ENCODE data around the gene NCF2. TPM values are rescaled to one million over a fixed set of nuclear protein-coding genes. Genes with fewer than 3 reads are reported as not detected.
A peak's percentile ranks its signal among the peaks of the same experiment; 100 is the strongest.

The NCF2 gene
- total and polyA plus RNA-seq, 2 donors (not counting 3 experiments of a cell fraction or from before 2014, with no cell fraction given) = 0.03 TPM; not detected in 1

DNA sequence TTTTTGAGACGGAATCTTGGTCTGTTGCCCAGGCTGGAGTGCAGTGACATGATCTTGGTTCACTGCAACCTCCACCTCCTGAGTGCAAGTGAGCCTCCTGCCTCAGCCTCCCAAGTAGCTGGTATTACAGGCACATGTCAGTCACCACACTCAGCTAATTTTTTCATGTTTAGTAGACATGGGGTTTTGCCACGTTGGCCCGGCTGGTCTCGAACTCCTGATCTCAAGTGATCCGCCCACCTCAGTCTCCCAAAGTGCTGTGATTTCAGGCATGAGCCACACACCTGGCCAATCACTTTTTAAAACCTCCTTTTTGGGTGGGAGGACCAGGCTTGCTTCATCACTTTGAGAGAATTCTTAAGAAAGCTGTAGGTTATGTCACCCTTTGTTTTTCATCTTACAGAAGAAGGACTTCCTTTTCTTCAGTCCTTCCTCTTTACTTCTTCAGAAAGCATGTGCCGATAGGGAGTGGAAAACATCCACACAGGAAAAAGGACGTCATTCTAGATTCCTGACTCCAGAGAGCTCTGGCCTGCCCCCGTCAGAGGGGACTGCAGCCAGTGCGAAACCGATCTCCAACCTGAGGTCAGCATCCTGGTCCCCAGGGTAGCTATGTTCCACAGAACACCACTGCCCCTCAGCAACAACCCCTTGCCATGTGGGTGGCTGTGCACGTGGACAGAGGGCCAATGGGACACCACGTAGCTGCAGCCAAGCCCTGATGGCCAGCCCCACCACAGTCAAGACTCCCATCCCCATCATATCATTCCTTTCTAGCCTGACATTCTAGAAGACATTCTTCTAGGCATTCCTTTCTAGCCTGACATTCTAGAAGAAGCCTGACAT, 21.9 kb downstream of the NCF2 start:
- no peaks in the 10 kb centered on the region for H3K9me3 ChIP-seq (replicated peaks; ENCODE audit: control insufficient read depth, insufficient read depth, low read length)
- peaks cover 4% of the 10 kb centered on the region for H3K4me1 ChIP-seq (ENCODE audit: control insufficient read depth, extremely low read depth, insufficient read depth, low read length)
- no peak overlapping the region for H3K4me3 ChIP-seq (replicated peaks in 1 of 3; ENCODE audit: insufficient read depth in 1 of 3, low read depth in 1 of 3, low read length in 3 of 3)
- H3K27ac ChIP-seq (ENCODE audit: insufficient read depth, low read depth, low read length) = no peak overlapping the region
- TF ChIP-seq MYC (IDR thresholded peaks at IDR 0.05; ENCODE audit: low read depth, low read length) = no peak
- TF ChIP-seq MAX (IDR thresholded peaks at IDR 0.05; ENCODE audit: insufficient read depth, insufficient read length) = no peak
- no peak for TF ChIP-seq FOS (IDR thresholded peaks at IDR 0.05; ENCODE audit: borderline replicate concordance, insufficient read depth, low read length)
- no peaks in the 10 kb centered on the region for H3K79me2 ChIP-seq (ENCODE audit: control insufficient read depth, insufficient read depth, low read length)
- intact Hi-C loops (cut with micrococcal nuclease) (no loop called here), dilution Hi-C loops (cut with MboI; ENCODE audit: extremely low pct_ligation_motif_present, low sequenced_read_pairs) (no loop called here)
- no peaks in the 10 kb centered on the region for H3K36me3 ChIP-seq (ENCODE audit: control insufficient read depth in 2 of 2, extremely low read depth in 1 of 2, insufficient read depth in 2 of 2, low read length in 2 of 2)
- no peaks in the 10 kb centered on the region for H4K20me1 ChIP-seq (replicated peaks; ENCODE audit: control insufficient read depth, extremely low read depth, insufficient read depth, low read length)
- DNase-seq (ENCODE audit: low read depth, low spot score) = peak; percentile 63
- H2AFZ ChIP-seq (ENCODE audit: low read depth, low read length) = peak overlapping the region; percentile 27
- peak; percentile 74 for FAIRE-seq
- no peaks in the 10 kb centered on the region for H3K9me1 ChIP-seq (replicated peaks; ENCODE audit: control insufficient read depth, extremely low read depth, insufficient read depth, low read length)
- H3K4me2 ChIP-seq (ENCODE audit: insufficient read depth, low read length) = no peak overlapping the region
- H3K27me3 ChIP-seq (ENCODE audit: control insufficient read depth in 2 of 2, insufficient read depth in 2 of 2, low read length in 2 of 2) = no peaks in the 10 kb centered on the region
- CTCF ChIA-PET = interaction anchor here (1.5 to 1.8 kb wide), 2 partner anchors 10 to 12 kb away, joined by 5 to 6 read pairs; no protein-coding TSS in a partner anchor
- BruUV-seq (replicated peaks) = no TSS peak
- no peak overlapping the region for H3K9ac ChIP-seq (replicated peaks; ENCODE audit: extremely low read depth, insufficient read depth, low read length)
- POLR2A ChIA-PET = no interaction called here

- CTCF ChIA-PET = interaction anchor here (1.5 to 1.8 kb wide), 2 partner anchors 11 to 13 kb away, joined by 5 to 6 read pairs; no protein-coding TSS in a partner anchor
- TF ChIP-seq FOS (IDR thresholded peaks at IDR 0.05; ENCODE audit: borderline replicate concordance, insufficient read depth, low read length) (no peak), MAX (IDR thresholded peaks at IDR 0.05; ENCODE audit: insufficient read depth, insufficient read length) (no peak), EZH2 (IDR thresholded peaks at IDR 0.05; ENCODE audit: borderline replicate concordance, low read depth, low read length, severe bottlenecking) (no peak), POLR2A (IDR thresholded peaks at IDR 0.05; ENCODE audit: low read depth, low read length) (no peak), GATA2 (IDR thresholded peaks at IDR 0.05; ENCODE audit: insufficient read depth, insufficient read length, low read depth, low read length) (no peak), JUN (IDR thresholded peaks at IDR 0.05; ENCODE audit: borderline replicate concordance, insufficient read depth, insufficient read length, low read depth) (no peak), POLR2AphosphoS5 (IDR thresholded peaks at IDR 0.05; ENCODE audit: insufficient read depth, low read depth, low read length) (no peak), MYC (IDR thresholded peaks at IDR 0.05; ENCODE audit: low read depth, low read length) (no peak)
- TF ChIP-seq, protein P1, sequence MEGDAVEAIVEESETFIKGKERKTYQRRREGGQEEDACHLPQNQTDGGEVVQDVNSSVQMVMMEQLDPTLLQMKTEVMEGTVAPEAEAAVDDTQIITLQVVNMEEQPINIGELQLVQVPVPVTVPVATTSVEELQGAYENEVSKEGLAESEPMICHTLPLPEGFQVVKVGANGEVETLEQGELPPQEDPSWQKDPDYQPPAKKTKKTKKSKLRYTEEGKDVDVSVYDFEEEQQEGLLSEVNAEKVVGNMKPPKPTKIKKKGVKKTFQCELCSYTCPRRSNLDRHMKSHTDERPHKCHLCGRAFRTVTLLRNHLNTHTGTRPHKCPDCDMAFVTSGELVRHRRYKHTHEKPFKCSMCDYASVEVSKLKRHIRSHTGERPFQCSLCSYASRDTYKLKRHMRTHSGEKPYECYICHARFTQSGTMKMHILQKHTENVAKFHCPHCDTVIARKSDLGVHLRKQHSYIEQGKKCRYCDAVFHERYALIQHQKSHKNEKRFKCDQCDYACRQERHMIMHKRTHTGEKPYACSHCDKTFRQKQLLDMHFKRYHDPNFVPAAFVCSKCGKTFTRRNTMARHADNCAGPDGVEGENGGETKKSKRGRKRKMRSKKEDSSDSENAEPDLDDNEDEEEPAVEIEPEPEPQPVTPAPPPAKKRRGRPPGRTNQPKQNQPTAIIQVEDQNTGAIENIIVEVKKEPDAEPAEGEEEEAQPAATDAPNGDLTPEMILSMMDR (IDR thresholded peaks at IDR 0.05; ENCODE audit: extremely low read depth in 1 of 2, insufficient read depth in 1 of 2, low read depth in 1 of 2, low read length in 2 of 2) = no peak
- intact Hi-C loops (cut with micrococcal nuclease) = no loop called here
Measured at GRCh38 chr1:183567584-183567983, 22.7 kb downstream of the NCF2 start.

More at GRCh38 chr1:183567584-183567983, 22.7 kb downstream of the NCF2 start:
- H3K4me2 ChIP-seq (ENCODE audit: insufficient read depth, low read length) = no peak overlapping the region
- H3K36me3 ChIP-seq (ENCODE audit: control insufficient read depth in 2 of 2, extremely low read depth in 1 of 2, insufficient read depth in 2 of 2, low read length in 2 of 2) = no peaks in the 10 kb centered on the region
- DNase-seq (ENCODE audit: low read depth, low spot score) (no peak), FAIRE-seq (no peak)
- no peaks in the 10 kb centered on the region for H4K20me1 ChIP-seq (replicated peaks; ENCODE audit: control insufficient read depth, extremely low read depth, insufficient read depth, low read length)
- H3K27me3 ChIP-seq (ENCODE audit: control insufficient read depth in 2 of 2, insufficient read depth in 2 of 2, low read length in 2 of 2) = no peaks in the 10 kb centered on the region
- H2AFZ ChIP-seq (ENCODE audit: low read depth, low read length) = no peak overlapping the region
- H3K9me3 ChIP-seq (replicated peaks; ENCODE audit: control insufficient read depth, insufficient read depth, low read length) = no peaks in the 10 kb centered on the region
- no TSS peak for BruUV-seq (replicated peaks)
- H3K4me3 ChIP-seq (replicated peaks in 1 of 3; ENCODE audit: insufficient read depth in 1 of 3, low read depth in 1 of 3, low read length in 3 of 3) = no peak overlapping the region
- no peaks in the 10 kb centered on the region for H3K9me1 ChIP-seq (replicated peaks; ENCODE audit: control insufficient read depth, extremely low read depth, insufficient read depth, low read length)
- H3K79me2 ChIP-seq (ENCODE audit: control insufficient read depth, insufficient read depth, low read length) = no peaks in the 10 kb centered on the region
- H3K27ac ChIP-seq (ENCODE audit: insufficient read depth, low read depth, low read length) = no peak overlapping the region
- H3K4me1 ChIP-seq (ENCODE audit: control insufficient read depth, extremely low read depth, insufficient read depth, low read length) = peaks cover 4% of the 10 kb centered on the region
- POLR2A ChIA-PET = no interaction called here
- no peak overlapping the region for H3K9ac ChIP-seq (replicated peaks; ENCODE audit: extremely low read depth, insufficient read depth, low read length)
- dilution Hi-C loops (cut with MboI; ENCODE audit: extremely low pct_ligation_motif_present, low sequenced_read_pairs) = no loop called here

Measured in endothelial cell of umbilical vein (primary cell).